ENCODE results near the gene GLT1D1.
A peak's percentile ranks its signal among the peaks of the same experiment; 100 is the strongest.
"Not testable (repeated sequence)": the region's sequence is repeated elsewhere in the genome, so short reads cannot be mapped to it uniquely, and the experiment has no call there.

Gene GLT1D1

GRCh38 chr12:128852885-128853599 lies at the start of gene GLT1D1:
Gene GLT1D1 (plus strand): TSS chr12:128853478. CDS start chr12:128853582, 104 bp downstream.
- H2AFZ ChIP-seq (ENCODE audit: low read depth, low read length, severe bottlenecking): no peak within 1 kb of the TSS
- no peaks in the 10 kb centered on the region for H4K20me1 ChIP-seq (ENCODE audit: low read depth, low read length)
- no peak within 1 kb of the TSS for H3K4me2 ChIP-seq (ENCODE audit: low read depth, low read length, poor library complexity, severe bottlenecking)
- H3K36me3 ChIP-seq (ENCODE audit: low read length): no peaks in the 10 kb centered on the region
- no peaks in the 10 kb centered on the region for H3F3A ChIP-seq (ENCODE audit: insufficient read depth)
- TF ChIP-seq EZH2phosphoT487 (conservative IDR thresholded peaks at IDR 0.05; ENCODE audit: low read length): no peak
- no peak for TF ChIP-seq CTCF (IDR thresholded peaks at IDR 0.05; ENCODE audit: insufficient read depth, low read length, poor library complexity, severe bottlenecking)
- H3K79me2 ChIP-seq (ENCODE audit: insufficient read depth, low read length): no peaks in the 10 kb centered on the region
- no peaks in the 10 kb centered on the region for H3K27me3 ChIP-seq (ENCODE audit: low read length)
- no peak within 1 kb of the TSS for H3K4me3 ChIP-seq (ENCODE audit: insufficient read depth, low read length, poor library complexity, severe bottlenecking)
- H3K9me2 ChIP-seq (replicated peaks; ENCODE audit: insufficient read depth, low read length): no peaks in the 10 kb centered on the region
- H3K9ac ChIP-seq (ENCODE audit: low read length): no peak within 1 kb of the TSS
- H3K9me3 ChIP-seq (ENCODE audit: insufficient read depth, low read length): no peaks in the 10 kb centered on the region
- no peak within 1 kb of the TSS for H3K27ac ChIP-seq (ENCODE audit: low read depth, low read length)

DNA sequence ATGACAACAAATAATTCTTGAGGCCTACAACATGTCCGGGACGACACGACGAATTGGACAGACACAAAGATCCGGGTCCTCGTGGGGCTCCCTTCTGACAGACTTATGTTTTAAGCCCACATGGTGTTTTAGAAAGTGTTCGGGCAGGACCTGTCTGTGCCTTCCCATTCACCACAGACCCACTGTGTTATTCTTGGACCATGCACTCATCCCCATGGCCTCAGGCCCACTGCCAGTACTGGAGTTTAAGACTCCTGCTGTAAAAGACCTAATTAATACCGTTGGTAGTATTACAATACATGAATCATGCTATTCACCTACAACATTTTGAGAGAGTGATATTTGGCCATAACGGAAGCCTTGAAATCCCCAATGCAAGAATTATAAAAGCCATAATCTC lies 49.5 kb upstream of the GLT1D1 start:
- H3K27ac ChIP-seq (ENCODE audit: low read depth, low read length): peak overlapping the region; percentile 93; the same call in 1 of the 2 replicates
- no peaks in the 10 kb centered on the region for H3K27me3 ChIP-seq (ENCODE audit: low read length)
- no peak overlapping the region for H3K4me2 ChIP-seq (ENCODE audit: low read depth, low read length, poor library complexity, severe bottlenecking)
- H3K36me3 ChIP-seq (ENCODE audit: low read length): peaks cover 48% of the 10 kb centered on the region
- peaks cover 34% of the 10 kb centered on the region for H3F3A ChIP-seq (ENCODE audit: insufficient read depth)
- H3K9me3 ChIP-seq (ENCODE audit: insufficient read depth, low read length): no peaks in the 10 kb centered on the region
- no peak for TF ChIP-seq CTCF (IDR thresholded peaks at IDR 0.05; ENCODE audit: insufficient read depth, low read length, poor library complexity, severe bottlenecking)
- no peak for TF ChIP-seq EZH2phosphoT487 (conservative IDR thresholded peaks at IDR 0.05; ENCODE audit: low read length)
- no peak overlapping the region for H3K9ac ChIP-seq (ENCODE audit: low read length)
- no peak overlapping the region for H3K4me3 ChIP-seq (ENCODE audit: insufficient read depth, low read length, poor library complexity, severe bottlenecking)
- no peak overlapping the region for H2AFZ ChIP-seq (ENCODE audit: low read depth, low read length, severe bottlenecking)
- no peaks in the 10 kb centered on the region for H3K9me2 ChIP-seq (replicated peaks; ENCODE audit: insufficient read depth, low read length)
- H3K79me2 ChIP-seq (ENCODE audit: insufficient read depth, low read length): peaks cover 82% of the 10 kb centered on the region
- peaks cover 9% of the 10 kb centered on the region; the same call in 1 of the 2 replicates for H4K20me1 ChIP-seq (ENCODE audit: low read depth, low read length)

DNA sequence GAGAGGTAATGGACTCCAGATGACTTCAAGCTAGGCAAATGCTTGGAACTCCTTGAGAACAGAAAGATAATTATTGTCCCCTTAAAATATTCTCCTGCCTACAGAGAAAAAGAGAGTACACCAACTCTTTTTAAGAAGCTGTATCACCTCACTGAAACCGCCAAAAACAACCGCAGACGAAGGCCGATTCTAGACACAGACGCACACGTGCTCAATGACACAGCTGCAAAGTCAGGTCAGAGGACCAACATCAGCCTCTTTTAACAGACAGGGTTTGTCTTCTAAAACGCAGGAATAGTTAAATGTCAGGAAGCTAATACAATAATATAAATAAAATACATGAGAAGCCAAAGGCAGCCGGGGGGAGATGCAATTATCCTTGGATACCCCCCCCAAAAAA lies 48.5 kb upstream of the GLT1D1 start:
- H2AFZ ChIP-seq (ENCODE audit: low read depth, low read length, severe bottlenecking): no peak overlapping the region
- H4K20me1 ChIP-seq (ENCODE audit: low read depth, low read length): peaks cover 9% of the 10 kb centered on the region; the same call in 1 of the 2 replicates
- peaks cover 33% of the 10 kb centered on the region for H3F3A ChIP-seq (ENCODE audit: insufficient read depth)
- H3K36me3 ChIP-seq (ENCODE audit: low read length): peaks cover 58% of the 10 kb centered on the region
- peak overlapping the region; percentile 93 for H3K27ac ChIP-seq (ENCODE audit: low read depth, low read length)
- no peaks in the 10 kb centered on the region for H3K9me2 ChIP-seq (replicated peaks; ENCODE audit: insufficient read depth, low read length)
- no peaks in the 10 kb centered on the region for H3K9me3 ChIP-seq (ENCODE audit: insufficient read depth, low read length)
- H3K4me3 ChIP-seq (ENCODE audit: insufficient read depth, low read length, poor library complexity, severe bottlenecking): no peak overlapping the region
- peak overlapping the region; percentile 22; the same call in 1 of the 2 replicates for H3K9ac ChIP-seq (ENCODE audit: low read length)
- H3K4me2 ChIP-seq (ENCODE audit: low read depth, low read length, poor library complexity, severe bottlenecking): peak overlapping the region; percentile 59
- TF ChIP-seq CTCF (IDR thresholded peaks at IDR 0.05; ENCODE audit: insufficient read depth, low read length, poor library complexity, severe bottlenecking): no peak
- TF ChIP-seq EZH2phosphoT487 (conservative IDR thresholded peaks at IDR 0.05; ENCODE audit: low read length): no peak
- H3K79me2 ChIP-seq (ENCODE audit: insufficient read depth, low read length): peaks cover 92% of the 10 kb centered on the region
- no peaks in the 10 kb centered on the region for H3K27me3 ChIP-seq (ENCODE audit: low read length)

GRCh38 chr12:128805406-128805805 lies 47.9 kb upstream of the GLT1D1 start:
- H3K4me3 ChIP-seq (ENCODE audit: insufficient read depth, low read length, poor library complexity, severe bottlenecking); H4K20me1 ChIP-seq (ENCODE audit: low read depth, low read length); H3K27me3 ChIP-seq (ENCODE audit: low read length); H3K9me2 ChIP-seq (replicated peaks; ENCODE audit: insufficient read depth, low read length); H3K9me3 ChIP-seq (ENCODE audit: insufficient read depth, low read length); H2AFZ ChIP-seq (ENCODE audit: low read depth, low read length, severe bottlenecking): not testable (repeated sequence)
- Histone ChIP-seq H3F3A (ENCODE audit: insufficient read depth) (peaks cover 33% of the 10 kb centered on the region), H3K4me2 (ENCODE audit: low read depth, low read length, poor library complexity, severe bottlenecking) (peak overlapping the region; percentile 59), H3K27ac (ENCODE audit: low read depth, low read length) (peak overlapping the region; percentile 93), H3K9ac (ENCODE audit: low read length) (peak overlapping the region; percentile 22; the same call in 1 of the 2 replicates), H3K79me2 (ENCODE audit: insufficient read depth, low read length) (peaks cover 96% of the 10 kb centered on the region), H3K36me3 (ENCODE audit: low read length) (peaks cover 56% of the 10 kb centered on the region)
